T-helper 9 cell (primary cell): ENCODE results near the gene ABHD4.
A peak's percentile ranks its signal among the peaks of the same experiment; 100 is the strongest.
"Not testable (repeated sequence)": the region's sequence is repeated elsewhere in the genome, so short reads cannot be mapped to it uniquely, and the experiment has no call there.

ENCODE experiments used
- DNase-seq: peaks from one replicate; pipeline ENCODE4 v3.0.0-alpha.2; 2020
- total RNA-seq, 2 donors: gene quantifications; one replicate each; lab custom pipeline; 2026; lab: John Stamatoyannopoulos, UW

The ABHD4 gene, protein sequence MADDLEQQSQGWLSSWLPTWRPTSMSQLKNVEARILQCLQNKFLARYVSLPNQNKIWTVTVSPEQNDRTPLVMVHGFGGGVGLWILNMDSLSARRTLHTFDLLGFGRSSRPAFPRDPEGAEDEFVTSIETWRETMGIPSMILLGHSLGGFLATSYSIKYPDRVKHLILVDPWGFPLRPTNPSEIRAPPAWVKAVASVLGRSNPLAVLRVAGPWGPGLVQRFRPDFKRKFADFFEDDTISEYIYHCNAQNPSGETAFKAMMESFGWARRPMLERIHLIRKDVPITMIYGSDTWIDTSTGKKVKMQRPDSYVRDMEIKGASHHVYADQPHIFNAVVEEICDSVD
- 11.8 to 19.3 reads per million in 2 donors for total RNA-seq

DNA sequence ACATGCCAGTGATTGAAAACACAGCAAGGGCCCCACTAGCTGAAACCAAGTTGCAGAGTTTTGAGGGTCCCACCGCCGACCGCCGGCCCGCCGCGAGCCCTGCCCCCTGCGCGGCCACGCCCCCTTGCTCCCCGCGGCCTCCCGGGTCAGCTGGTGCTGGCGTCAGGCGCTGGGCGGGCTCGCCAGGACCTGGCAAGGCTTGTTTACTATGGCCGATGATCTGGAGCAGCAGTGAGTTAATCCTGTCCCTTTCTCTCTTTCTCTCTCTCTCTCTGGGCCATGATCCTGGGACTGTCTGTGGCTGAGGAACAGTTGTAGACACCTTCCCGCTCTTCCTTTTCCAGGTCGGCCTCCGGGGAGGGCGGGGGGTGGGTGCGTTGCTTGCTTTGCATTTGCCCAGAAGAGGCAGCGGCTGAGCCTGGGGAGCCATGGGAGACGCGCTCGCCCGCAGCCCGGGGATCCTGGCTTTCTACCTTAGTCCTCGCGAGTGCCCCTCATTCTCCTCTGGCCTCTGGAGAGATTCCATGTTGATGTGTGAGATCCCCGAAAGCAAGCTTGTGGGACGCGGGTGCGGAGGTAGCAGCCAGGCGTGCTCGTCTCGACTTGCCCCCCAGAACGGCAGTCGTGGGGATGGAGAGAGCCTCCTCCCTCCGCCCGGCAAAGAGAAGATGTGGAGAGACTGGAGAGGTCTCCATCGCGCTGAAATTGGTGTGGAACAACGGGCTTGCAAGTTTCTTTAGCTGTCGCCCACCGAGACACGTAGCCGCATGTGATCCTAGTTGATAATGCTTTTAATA lies at the start of gene ABHD4:
TSS of gene ABHD4 (plus strand) at position 202 of the 797 bp plus-strand sequence. CDS start at position 209, 7 bp downstream.
- DNase-seq = peak; percentile 60

DNA sequence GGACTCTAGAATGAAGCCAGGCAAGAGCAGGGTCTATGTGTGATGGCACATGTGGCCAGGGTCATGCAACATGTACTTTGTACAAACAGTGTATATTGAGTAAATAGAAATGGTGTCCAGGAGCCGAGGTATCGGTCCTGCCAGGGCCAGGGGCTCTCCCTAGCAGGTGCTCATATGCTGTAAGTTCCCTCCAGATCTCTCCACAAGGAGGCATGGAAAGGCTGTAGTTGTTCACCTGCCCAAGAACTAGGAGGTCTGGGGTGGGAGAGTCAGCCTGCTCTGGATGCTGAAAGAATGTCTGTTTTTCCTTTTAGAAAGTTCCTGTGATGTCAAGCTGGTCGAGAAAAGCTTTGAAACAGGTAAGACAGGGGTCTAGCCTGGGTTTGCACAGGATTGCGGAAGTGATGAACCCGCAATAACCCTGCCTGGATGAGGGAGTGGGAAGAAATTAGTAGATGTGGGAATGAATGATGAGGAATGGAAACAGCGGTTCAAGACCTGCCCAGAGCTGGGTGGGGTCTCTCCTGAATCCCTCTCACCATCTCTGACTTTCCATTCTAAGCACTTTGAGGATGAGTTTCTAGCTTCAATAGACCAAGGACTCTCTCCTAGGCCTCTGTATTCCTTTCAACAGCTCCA lies 48.7 kb upstream of the ABHD4 start:
- no peak for DNase-seq

DNA sequence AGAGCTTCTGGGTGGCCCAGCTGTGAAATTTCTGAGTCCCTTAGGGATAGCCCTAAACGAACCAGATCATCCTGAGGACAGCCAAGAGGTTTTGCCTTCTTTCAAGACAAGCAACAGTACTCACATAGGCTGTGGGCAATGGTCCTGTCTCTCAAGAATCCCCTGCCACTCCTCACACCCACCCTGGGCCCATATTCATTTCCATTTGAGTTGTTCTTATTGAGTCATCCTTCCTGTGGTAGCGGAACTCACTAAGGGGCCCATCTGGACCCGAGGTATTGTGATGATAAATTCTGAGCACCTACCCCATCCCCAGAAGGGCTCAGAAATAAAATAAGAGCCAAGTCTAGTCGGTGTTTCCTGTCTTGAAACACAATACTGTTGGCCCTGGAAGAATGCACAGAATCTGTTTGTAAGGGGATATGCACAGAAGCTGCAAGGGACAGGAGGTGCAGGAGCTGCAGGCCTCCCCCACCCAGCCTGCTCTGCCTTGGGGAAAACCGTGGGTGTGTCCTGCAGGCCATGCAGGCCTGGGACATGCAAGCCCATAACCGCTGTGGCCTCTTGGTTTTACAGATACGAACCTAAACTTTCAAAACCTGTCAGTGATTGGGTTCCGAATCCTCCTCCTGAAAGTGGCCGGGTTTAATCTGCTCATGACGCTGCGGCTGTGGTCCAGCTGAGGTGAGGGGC lies 48.0 kb upstream of the ABHD4 start:
- DNase-seq = peak; percentile 53

DNA sequence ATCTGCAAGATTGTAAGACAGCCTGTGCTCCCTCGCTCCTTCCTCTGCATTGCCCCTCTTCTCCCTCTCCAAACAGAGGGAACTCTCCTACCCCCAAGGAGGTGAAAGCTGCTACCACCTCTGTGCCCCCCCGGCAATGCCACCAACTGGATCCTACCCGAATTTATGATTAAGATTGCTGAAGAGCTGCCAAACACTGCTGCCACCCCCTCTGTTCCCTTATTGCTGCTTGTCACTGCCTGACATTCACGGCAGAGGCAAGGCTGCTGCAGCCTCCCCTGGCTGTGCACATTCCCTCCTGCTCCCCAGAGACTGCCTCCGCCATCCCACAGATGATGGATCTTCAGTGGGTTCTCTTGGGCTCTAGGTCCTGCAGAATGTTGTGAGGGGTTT lies 46.5 kb upstream of the ABHD4 start:
- no peak for DNase-seq

DNA sequence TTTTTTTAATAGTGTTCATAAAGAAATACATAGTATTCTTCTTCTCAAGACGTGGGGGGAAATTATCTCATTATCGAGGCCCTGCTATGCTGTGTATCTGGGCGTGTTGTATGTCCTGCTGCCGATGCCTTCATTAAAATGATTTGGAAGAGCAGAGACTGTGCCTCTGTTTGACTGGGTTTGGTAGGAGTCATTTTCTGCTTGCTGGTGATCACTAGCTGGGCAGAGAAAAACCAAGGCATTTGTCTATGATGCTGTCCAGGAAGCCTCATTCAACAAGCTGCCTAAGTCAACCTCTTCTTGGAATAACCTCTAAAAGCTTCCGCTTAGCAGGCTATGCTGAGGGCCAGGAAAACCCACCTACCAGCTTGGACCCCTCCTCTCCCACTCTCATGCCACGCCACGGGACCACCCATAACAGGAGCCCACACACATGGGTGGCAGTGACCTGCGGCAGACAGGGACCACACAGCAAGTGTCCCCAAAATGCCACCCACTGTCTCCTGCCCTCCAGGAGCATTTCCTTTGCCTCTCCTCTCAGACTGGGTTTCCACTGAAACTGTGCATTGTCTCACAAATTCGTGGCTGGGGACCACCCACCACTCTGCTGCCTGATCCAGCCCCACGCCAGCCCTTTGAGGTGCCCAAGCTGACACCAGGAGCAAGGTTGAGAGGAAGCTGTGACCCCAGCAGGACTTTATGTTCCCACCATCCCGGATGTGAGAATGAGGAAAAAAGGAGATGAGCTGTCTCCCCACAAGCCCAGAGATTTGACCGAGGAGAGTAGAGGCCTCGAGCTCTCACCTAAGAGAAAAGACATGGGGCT lies 45.9 kb upstream of the ABHD4 start:
- no peak for DNase-seq

DNA sequence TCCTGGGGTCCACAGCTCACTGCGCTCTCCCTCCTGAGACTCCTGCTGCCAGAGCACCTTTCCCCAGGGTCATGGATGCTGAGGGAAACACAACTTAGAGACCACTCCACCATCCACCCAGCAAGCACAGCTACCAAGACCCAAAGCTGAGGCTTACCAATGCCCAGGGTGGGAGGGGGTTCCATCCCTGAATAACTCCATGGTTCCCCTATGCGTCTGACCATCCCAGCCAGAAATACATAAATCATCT lies 45.3 kb upstream of the ABHD4 start:
- no peak for DNase-seq

DNA sequence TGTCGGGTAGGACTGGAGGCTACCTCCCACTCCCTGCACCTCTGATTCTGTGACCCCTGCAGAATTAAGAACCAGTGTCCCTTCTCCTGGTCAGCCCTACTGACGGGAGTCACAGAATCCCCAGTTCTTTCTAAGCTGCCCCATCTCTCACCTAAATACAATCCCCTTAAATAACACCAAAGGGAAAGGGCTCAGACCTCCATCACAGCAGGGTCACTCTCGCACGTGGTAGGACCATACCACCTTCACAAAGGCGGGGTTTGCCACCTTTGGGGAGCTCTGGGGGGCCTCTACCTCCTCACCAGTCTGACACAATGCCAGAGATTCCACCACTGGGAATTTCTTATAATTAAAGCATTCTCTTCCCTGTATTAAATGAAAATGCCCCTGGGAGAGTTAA lies 44.7 kb upstream of the ABHD4 start:
- no peak for DNase-seq

DNA sequence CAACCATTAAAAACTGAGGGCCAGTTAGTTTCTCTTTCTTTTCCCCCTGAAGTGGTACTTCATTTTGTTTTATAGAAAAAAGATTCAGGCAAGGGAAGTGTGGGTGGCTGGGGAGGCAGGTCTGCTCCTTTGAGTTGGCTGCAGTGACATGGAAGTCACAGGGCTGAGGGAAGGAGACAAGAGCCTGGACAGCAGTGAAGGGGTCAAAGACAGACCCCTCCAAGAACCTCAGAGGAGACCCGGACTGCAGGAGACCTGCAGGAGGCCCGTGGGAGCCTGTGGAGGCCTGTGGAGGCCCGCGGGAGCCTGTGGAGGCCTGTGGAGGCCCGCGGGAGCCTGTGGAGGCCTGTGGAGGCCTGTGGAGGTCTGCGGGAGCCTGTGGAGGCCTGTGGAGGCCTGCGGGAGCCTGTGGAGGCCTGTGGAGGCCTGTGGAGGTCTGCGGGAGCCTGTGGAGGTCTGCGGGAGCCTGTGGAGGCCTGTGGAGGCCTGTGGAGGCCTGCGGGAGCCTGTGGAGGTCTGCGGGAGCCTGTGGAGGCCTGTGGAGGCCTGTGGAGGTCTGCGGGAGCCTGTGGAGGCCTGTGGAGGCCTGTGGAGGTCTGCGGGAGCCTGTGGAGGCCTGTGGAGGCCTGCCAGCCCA lies 44.1 kb upstream of the ABHD4 start:
- DNase-seq = not testable (repeated sequence)

DNA sequence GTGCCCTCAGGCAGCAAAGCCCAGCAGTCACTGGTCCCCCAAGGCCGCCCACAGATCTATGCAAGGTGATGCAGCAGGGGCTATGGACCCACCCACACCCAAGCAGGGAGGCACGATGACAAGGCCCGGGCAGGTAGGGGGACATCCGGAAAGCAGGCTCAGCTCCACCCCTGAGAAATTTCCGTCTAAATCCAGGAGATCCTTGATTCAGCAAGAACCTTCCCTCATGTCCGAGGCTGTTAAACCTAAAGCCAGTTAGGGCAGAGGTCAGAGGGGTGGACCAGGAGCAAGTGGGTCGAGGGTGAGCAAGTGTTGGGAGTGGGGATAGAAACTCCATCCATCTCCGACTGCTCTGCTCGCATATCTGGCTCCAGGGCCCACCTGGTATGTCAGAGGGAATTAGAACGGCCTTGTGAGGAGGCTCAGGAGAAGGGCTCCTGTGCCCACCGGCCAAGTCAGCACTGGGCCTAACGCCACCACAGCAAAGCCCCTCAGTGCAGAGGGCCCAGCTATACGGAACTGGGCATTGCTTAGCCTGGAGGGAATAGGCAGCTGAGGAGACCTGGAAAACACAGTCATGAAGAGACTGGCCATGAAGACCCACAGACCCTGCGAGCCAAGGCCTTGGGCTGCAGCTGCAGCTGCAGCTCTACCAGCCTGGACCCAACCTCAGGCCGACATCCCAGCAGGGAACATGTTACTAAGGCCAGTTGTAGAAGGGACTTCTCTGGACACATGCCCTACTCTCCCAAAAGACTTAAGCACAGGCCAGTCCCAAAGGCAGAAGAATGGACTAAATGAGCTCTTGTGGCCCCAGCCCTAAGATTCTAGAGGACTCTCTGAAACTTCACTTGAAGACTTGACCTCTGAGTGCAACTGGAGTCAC lies 43.4 kb upstream of the ABHD4 start:
- no peak for DNase-seq

DNA sequence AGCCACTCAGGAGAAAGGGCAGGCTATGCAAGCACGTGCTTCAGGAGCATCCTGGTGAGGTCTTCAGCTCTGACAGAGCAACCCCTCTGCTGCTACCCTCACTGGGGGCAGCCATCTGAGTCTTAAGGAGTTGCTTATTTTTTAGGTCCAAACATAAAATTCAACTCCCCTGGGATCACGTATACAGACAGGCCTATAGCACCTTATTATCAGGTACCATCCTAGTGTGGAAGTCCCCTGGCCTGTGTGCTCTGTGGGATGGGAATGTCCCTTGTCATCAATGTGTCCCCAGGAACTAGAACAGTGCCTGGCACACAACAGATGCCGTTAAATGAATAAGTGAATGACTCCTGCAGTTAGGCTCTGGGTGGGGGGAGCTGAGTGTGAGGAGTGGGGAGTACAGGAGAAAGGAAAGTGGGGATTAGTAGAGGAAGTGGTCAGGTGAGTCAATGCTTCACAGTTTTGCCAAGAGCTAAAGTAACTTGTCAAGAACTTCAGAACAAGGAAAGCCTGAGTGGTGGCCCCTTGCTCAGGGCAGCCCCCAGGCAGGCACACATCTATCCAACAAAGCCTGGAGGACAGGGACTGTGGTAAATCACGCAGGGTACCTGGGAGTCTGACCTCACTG lies 42.6 kb upstream of the ABHD4 start:
- peak; percentile 55 for DNase-seq

DNA sequence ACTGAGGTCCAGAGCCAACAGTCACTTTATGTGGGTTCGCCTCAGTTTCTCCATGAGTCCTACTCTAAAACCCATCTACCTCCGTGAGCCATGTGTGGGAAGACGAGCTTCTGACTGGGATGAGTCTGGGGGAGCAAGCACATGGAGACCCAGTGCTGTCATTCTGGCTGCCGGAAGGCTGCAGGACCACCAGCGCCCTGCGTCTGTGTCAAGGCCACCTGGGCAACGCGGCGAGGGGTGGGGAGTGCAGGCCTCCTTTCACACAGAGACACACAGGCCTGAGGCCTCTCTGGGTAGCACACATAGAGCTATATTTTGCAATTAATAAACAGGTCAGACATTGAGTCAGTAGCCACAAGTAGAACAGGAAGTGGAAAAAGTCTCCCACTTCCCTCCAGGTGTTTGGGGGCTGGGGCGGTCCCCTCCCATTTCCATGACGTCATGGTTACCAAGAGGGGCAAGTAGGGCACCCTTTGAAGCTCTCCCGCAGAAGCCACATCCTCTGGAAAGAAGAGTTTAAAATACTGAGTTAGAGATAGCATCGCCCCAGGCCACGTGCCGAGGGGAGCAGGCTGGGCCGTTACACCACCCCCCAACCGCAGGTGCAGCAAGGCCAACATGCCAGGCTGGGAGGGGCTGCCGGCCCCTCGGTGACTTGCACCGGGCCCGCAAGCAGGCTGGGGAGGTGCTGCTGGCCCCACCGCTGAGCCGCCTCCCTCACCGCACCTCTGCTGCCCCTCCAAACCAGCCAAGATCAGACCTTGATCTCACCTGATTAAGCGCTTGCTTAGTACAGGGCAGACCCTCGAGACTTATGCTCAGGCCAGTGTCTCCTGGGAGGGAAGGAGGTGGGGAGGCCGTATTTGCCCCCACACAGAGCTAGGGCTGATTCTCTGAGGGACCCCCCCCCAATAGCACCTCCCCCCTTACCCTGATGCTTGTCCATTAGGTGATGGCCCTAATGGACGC lies 41.8 kb upstream of the ABHD4 start:
- DNase-seq = peak; percentile 98

DNA sequence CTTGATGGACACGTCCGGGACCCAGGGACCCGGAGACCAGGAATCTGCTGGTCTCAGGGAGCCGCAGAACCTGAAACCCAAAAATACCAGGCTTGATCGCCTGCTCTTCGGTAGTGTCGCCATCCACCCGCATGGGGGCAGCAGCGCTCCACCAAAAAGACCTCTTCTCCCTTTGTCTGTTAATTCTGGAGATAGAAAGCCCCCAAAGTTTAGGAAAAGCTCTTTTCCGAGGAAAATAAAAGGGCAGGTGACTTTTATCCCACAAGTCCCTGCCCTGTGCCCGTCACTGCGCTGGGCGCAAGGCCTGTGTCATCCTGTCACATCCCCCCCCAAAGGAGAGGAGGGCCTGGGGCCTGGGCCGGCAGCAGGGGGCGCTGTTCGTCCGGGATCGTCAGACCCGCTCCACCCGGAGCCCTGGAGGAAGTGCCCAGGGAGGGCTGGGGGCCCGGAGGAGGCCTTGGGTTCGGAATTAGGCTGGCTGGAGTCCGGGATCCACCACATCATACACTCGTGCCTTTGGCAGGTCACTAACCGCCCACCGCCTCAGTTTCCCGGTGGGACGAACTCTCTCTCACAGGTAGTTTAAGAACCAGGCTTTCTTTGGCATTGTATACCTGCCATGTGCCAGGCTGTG lies 41.0 kb upstream of the ABHD4 start:
- DNase-seq = peak; percentile 93

DNA sequence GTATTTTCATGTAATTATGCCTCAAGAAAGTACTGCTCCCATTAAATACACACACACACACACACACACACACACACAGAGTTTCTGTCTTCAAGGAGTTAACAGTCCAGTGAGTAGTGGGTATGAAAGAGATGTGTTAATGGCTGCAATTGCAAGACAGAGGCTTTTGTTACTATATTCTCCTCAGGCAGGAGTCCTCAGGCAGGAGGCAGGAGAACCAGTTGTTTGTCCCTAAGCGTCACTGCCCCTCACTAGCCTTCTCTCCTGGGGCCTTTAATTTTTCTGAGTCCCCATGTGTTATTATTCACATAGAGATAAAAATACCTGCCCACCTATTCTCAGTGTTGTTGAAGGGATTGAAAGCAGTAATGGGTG lies 40.3 kb upstream of the ABHD4 start:
- DNase-seq = no peak

DNA sequence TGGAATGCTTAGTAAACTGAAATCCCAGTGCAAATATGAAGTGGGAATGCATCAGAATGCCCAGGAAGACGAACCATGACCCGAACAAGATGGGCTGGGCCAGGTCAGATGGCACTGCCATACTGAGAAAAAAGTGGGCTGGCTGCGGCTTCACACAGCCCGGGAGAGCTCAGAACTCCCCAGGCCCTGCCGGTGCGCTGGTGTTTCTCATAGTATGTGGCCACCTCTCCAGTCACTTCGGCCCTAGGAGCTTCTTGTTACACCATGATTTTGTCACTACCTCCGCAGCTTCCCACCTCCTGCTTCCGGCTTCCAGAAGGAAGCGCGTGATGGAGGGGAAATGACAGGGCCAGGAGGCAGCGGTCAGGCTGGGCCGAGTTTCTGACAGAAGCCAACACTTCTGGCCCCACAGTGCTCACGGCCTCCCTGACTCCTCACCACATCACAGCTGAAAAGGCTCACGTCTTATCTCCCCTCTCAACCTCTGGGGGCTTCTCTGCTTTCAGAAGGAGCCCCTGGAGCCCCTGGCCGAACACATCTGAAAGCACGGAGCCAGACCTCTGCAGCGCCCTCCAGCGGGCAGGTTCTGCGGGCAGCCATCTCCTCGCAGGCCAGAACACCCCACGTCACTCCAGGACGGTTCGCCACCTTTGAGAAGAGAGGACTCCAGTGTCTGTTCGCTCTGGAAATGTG lies 39.7 kb upstream of the ABHD4 start:
- peak; percentile 58 for DNase-seq

DNA sequence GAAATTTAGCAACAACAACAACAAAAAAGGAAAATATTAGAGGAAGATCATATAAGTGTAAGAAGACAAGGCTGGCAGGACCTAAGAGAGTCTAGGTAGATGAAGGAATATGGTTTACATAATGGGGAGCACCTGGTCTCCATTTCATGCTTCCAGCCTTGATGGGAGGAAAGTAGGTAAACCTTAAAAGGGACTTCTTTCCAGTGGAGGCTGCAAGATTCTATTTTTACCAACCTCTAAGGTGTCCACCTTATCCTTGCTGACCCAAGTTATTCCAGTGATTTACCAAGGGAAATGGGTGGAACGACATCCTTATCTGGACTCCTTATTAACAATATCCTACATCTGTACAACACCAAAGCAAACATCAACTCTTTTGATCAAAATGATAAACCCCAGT lies 39.1 kb upstream of the ABHD4 start:
- no peak for DNase-seq

DNA sequence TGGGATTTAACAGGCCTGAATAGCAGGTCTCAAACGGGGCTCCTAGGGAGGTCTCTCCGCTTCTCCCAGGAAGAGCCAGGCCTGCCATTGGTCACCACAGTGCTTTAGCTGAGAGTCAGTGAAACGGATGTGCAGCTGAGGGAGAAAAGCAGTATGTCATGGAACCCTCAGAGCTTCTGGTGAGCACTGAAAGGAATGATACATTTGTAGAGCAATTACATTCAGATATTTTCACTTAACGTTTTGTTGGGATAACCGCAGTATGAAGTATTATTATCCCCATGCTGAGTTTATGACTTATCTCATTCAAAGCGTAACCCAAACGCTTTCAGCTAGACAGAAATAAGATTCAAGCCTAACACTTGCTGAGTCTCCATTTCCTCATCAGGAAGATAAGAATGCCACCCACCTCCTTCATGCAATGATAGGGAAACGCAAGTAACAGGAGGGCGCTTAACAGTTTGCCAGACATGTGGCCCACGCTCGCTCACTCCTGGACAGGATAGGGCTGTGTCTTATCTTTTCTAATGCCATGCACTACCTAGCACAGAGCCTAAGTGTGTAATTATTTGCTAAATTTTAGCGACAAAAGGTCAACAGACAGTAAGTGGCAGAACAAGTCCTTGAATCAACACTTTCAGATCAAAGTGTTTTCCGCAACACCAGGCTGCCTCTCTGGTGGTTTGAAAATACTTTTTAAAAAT lies 37.3 kb upstream of the ABHD4 start:
- no peak for DNase-seq

DNA sequence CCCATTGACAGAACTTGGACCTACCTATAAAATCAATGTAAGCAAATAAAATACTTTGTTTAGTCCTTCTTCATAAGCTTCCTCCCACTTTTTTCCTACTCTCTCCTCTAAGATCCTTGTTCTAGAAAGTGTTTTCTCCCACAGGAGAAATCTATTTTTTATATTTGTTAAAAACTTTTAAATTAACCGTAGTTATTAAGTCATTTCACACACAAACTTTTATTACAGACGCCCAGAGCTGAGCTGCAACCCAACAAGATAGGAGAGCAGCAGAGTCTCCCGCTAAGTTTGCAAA lies 36.8 kb upstream of the ABHD4 start:
- DNase-seq = no peak
